ENCODE data around the gene NRIP3.
"Not testable (repeated sequence)": the region's sequence is repeated elsewhere in the genome, so short reads cannot be mapped to it uniquely, and the experiment has no call there.

NRIP3 gene

DNA sequence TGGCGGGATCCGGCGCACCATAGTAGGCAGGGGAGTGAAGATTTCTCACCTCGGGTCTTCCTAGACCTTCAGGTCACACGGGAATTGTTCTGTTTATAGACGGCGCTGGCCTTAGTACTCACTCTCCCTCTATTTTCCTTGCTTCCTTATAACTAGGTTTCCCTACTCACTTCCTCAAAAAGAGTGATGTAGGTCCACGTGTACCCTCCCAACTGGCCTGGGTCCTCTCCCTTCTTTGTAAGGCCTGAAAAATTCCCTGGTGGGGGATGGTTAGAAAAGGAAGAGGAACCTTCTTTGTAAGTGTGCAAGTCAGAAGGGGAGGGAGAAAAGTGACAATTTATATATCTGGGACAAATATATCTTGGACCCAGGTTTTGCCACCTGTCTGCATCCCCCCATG, 36.6 kb downstream of the NRIP3 start:
- no peak for DNase-seq

DNA sequence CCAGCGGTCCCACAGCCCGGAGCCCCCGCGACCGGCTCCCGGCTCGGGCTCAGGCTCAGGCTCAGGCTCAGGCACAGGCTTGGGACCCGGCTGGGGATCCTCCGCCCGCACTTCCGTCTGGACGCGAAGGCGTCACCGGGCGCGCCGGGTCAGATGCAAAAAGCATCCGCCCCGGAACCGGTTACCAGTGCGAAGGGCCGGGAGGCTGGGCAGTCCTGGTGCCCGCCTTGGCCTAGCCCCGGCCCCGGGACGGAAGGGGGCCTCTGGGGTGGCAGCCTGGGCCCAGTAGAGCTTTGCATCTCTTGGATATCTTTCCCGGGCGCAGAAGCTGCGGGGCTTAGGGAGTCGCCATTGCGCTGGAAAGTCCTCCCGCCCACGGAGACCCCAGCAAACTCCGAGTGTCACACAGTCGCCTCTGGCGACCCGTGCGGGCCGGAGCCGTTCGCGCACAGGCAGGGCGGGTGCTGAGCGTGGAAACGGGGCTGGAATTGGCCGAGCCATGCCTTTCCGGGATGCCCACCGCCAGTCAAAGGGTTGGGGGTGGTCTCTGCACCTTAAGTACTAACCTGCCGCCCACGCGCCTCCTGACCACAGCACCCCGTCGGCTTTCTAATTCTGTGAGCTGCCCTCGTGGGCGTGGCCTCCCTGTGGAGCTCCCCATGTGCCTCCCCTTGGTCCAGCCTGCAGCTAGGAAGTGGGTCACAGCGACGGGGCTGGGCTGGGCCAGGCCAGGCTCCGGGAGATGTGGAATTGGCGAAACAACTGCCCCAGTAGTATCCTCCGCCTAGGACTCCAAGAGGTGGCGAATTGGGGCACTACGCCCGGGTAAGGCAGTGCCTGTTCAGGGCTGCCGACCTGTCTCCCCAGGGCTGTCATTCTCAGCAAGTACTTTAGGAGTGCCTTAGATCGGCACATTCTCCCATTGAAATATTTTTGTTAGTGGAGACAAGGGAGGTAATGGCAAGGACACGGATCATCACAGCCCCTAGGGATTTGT, 39.2 kb downstream of the NRIP3 start, which contains the start of gene TMEM9B:
Gene TMEM9B, minus strand, starts transcription at position 119 of the 997 bp plus-strand sequence. CDS start 129 bp downstream, outside the sequence.
- peak; percentile 34 to 67 (median 58) for DNase-seq

DNA sequence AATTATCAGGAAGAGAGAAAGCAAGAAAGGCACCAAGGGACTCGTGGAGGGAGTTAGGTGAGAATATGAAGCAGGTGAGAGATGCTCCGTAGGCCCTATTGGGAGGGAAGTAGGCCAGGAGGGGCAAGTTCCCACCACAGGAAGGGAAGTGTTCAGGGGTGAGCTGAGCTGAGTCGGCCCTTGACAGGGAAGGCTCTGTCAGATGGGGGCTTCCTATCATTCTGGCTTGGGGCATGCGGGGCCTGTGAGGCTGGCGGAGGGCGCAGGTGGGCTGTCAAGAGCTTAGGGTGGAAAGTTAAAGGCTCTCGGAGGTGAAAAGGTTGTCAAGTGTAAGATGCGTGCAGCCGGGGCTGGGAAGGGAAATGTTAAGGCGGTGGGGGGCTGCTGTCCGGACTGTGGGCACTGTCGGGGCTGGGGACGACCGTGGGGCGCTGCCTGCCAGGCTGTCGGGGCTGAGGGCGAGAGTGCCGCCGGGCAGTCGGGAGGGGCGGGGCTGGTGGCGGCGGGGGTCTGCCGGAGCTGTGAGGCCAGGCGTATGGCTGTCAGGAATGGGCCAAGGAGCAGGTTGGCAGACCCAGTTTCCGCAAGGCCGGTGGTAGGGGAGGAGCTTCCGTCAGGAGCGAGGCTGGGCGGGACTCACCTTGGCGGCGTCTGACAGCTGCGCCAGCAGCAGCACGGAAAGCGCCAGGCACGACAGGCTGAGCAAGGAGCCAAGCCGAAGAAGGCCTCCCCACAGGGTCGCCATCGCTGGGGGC, 40.1 kb downstream of the NRIP3 start:
- peak; percentile 34 to 67 (median 58) for DNase-seq

DNA sequence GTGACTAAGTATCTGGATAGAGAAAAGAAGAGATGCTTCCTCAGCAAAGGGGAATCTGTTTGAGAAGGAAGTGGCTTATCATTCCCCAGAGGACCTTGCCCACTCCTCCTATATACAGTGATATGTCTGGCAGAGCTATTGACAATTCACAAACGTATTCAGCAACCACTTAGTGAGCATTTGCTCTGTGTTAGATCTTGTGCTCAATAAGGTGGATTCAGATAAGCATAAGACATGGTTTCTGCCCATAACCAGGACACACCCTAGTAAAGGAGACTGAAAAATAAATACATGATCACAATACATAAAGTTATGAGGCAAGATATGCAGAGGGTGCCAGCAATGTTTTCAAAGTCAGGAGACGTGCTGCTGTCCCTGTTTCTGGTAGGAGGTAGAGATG, 41.0 kb downstream of the NRIP3 start:
- DNase-seq = no peak

DNA sequence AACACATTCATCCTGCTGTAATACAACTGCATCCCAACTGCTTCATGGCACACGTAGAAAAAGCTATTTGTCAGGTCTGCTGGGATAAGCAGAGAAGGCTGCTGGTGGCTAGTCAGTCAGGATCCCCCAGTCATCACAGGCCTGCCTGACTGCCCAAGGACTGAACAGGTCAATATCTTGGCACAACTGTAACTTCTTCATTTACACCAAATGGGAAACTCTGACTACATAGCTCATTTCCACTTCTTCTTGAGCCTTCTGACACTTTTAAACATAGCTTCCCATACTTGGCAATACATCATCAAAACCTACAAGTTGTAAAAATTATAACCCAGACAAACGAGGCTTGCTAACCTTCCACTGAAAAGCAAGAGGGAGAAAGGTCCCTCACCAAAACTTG, 42.4 kb downstream of the NRIP3 start:
- DNase-seq = no peak

DNA sequence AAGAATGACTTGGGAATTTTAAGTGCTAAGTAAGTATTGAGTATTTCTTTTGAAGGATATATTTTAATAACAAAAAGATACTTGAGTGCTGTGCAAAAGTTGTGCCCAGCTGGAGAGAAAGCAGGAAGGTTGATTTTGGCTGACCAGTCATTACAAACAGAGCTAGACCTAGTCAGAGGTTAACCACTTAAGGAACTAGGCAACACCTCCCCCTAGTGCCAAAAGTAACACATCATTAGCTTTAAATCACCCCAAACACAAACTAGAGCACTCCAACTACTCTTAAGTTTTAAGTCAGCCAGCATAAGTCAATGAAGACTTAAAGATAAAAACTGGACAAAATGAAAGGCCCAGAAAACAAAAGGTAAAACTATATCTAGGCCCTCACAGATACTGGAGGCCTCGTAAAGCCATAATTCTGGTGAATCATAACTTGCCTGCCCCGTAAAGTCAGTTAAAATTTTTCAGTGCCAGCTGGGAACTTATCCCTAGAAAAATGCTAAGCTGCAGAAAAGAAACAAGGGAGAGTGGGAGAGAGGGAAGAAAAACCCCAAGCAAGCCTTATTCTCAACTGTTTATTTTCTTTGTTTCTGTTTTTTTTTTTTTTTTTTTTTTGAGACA, 44.1 kb downstream of the NRIP3 start:
- no peak for DNase-seq

DNA sequence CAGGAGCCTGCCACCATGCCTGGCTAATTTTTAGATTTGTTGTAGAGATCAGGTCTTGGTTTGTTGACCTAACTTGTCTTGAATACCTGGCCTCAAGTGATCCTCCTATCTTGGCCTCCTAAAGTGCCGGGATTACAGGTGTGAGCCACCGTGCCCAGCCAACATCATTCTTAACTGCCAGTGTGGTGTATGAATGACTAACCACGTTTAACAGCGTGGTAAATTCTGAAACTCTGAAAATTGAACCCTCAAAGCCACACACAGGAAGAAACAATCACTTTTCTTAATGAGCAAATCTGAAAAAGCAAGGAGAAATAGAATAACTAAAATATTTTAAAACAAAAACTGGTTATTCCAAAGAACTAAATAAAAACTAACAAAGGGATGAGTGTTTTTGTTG, 46.9 kb downstream of the NRIP3 start:
- no peak for DNase-seq

DNA sequence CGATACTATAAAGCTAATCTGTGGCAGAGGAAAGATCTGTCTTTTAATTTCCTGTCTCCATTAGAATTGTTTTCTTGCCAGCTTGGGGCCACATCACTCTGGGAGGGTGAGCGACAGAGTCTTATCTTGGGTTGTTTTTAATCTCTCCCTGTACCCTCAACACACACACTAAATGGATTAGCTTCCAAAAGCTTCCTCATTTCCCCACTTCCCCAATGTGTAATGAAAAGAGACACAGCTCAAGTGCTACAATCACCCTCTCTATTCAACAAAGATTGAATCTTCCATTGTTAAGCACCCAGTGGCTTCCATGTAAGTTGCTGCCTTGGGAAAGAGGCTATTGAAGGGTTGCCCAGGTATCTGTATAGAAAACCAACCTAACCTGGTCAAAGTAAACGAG, 54.9 kb downstream of the NRIP3 start:
- no peak for DNase-seq

DNA sequence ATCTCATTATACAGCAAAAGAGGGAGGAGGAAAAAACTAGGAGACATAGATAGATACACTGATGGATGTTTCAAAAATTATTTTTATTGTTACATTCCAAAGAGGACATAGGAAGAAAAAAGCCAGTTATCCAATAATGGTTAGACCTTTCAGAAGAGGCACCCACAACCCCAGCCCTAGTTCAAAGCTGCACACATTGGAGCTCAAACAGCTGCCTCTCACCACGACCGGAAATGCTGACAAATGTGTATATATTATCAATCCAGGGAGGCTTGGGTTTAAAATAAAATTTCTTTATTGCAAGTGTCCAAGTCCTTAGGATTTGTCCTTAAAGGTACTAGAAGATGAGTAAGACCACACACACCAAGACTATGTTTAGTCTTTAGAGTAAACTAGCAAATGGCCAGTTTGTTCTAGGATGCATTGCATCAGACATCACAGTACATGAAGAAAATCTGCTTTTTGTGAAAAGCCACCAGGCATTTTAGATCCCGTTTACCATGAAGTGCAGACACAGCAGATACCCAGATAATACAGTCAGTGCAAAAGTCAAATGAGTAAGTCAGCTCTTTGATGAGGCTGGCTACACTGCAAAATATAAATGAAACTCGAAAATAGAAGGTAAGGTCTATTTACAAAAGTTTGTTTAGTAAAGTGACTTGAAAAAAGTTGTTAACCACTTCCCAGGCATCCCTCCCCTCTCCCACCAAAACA, 56.4 kb downstream of the NRIP3 start:
- DNase-seq = no peak

DNA sequence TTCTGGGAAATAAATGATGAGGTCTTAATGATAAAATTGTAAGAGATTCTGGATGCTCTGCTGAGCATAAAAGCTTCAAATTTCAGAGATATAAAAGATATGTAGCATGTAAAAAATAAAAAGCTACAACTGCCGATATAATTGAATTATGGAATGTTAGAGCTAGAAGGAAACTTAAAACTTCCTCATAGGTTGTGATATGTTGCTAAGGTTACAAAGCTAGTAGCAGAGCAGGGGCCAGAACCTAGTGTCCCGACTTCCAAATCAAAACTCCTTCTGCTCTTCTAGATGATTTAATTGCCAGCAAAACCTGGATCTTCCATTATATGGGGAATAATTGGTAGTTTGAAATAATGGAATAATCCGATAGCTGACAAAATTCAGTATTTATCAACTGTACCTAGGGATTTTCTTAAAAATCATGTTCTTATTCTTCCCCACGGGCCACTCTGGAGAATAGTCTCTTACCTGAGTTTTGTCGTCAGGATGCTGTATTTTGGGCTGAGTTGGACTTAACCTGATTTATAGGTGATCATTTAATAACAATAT, 61.2 kb downstream of the NRIP3 start, which contains the start of gene ASCL3:
Gene ASCL3, minus strand, starts transcription at position 499 of the 549 bp plus-strand sequence. CDS start 4,855 bp downstream, outside the sequence.
- no peak for DNase-seq

DNA sequence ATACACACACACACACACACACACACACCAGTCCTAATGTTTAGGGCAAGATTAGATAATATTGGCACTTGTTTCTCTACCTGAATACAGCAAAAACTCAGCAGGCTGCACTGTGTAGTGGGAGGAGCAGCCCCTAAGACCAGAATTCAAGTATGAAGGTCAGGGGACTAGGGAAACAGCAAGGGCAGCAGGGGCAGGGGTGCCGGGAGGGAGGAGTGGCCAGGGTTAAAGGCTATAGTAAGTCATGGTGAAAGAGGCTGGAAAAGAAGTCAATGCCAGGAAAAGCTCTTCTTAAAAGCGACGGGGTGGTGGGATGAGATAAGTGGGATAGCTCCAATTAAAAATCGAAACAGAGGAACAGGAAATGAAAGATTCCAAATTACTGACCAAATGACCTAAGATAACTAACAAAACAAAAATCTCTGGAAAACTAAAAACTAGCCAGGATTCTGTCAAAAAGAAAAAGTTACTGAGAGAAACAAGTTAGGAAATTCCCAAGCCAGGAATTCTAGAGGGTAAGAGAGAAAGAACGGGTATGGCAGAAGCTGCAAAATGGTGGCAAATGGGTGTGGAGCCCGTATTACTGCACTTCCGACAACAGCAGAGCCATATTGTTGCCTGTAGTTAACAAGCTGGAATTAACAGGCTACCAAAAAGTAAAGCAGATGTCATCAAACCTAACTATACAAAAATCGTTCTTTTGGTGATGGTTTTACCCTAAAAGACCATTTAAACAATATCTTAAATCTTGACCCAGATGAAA, 62.3 kb downstream of the NRIP3 start:
- no peak for DNase-seq

DNA sequence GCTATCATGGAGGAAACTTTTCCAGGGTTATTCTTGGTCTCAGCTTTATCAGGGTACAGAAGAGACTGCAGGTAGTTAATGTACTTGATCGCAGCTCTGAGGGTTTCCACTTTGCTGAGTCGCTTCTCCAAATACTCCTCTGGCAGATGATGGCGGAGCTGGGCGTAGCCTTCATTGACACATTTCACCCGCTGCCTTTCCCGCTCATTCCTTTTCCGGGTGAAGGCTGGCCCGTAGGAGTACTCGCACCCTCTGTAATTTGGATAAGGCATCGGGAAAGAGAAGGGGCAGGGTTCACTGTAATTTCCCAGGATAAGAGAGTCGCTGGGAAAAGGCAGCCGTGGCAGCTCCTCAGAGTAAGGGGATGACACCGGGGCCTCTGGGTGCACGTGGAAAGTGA, 66.1 kb downstream of the NRIP3 start:
- no peak for DNase-seq

DNA sequence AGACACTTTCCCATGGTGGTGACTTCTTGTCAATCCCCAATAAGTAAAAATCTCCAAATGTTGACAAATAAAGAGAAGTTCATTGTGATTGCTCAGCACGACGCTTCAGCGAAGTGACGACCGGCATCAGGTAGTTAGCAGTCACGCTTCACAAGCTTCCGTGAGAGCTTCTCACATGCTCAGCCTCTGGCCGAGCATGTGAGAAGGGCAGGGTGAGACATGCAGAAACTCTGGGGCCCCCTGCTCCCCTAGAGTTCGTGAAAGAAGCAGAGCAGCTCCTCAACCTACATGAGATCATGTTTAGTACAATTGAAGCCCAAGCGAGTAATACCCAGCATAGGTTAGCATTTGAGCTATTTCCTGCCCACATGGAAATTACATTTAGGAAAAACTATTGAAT, 66.6 kb downstream of the NRIP3 start:
- DNase-seq = no peak

DNA sequence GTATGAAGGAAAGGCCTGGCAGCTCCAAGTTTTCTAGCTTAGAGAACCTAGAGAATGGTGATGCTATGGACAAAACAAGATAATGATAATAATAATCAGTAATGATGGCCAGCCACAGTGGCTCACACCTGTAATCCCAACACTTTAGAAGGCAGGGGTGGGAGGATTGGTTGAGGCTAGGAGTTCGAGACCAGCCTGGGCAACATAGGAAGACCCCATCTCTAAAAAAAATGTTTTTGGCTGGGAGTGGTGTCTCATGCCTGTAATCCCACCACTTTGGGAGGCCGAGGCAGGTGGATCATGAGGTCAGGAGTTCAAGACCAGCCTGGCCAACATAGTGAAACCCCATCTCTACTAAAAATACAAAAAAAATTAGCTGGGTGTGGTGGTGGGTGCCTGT, 68.0 kb downstream of the NRIP3 start:
- not testable (repeated sequence) for DNase-seq

DNA sequence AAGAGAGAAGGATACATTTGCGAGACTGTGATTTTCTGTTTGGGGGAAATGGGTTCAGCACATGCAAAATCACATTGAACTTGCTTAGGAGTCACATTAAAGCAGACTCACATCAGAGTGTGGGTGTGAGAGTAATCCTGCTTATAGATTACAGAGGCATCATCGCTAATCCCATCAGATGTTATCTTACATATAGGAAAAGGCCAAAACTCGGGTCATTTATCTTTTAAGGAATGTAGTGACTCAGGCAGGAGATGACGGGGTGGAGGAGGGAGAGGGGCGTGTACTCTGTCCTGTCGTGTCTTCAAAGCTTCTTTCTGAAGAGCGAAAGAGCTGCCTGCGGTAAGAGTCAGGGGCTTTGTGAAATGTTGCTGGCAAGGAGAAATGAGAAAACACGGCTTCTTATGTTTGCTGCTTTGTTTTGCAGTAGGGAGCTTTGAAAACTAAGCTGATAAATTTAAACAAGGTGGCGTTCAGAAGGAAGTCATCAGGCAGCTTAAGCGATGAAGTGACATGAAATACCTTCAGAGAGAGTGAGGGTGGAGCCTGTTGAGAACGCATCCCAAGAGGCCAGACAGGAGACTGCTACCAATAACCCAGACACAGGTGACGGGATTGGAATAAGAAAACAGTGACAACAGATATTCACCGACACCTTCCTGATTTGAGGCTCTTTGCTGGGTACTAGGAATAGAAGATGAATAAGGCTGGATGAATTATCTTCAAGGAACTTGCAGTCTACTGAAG, 68.9 kb downstream of the NRIP3 start:
- DNase-seq = no peak

DNA sequence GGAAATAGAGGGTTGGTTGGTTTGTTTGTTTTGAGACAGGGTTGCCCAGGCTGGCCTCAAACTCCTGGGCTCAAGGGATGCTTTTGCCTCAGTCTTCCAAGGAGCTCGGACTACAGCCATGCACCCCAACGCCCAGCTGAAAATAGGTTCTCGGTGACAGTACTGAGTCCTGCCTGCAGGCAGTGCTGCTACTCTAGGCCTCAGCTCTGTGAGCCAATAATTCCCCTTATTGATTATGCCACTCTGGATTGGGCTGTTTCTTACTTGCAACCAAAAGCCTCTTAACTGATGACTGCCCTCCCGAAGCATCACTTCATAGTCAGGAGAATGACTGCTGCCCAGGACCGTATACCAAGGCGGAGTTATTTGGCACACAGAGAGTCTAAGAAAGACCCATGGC, 69.9 kb downstream of the NRIP3 start:
- DNase-seq = no peak

DNA sequence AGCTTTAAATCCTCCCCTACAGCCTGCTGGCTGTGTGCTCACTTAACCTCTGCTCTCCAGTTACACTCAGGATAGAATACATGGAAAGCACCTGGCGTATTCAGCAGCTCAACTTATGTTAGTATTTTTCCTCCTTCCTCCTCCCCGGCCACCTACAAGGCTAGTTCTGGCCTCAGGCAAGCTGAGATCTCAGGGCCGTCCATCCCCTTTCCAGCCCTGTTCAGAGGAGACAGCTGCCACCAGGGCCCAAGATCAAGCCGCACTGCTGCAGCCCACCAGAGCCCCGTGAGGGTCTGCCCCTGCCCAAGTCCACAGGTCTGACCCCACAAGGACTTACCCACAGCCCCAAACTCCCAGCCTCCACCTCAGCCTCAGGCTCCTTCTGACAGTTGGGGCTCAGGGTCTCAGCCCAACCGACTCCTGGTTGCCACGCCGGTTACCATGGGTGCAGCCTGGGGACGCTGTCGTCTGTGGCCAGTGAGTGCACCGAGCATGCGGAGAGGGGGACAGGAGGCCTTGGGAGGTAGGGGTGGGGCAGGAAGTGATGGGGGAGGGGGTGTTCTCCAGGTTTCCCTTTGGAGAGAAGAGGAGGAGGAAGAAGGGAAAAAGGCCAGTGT, 71.1 kb downstream of the NRIP3 start, which contains the start of gene C11orf16:
Gene C11orf16, minus strand, starts transcription at position 384 of the 617 bp plus-strand sequence. CDS start 639 bp downstream, outside the sequence.
- no peak for DNase-seq
